ENCODE measurements around the gene FAM81A. TPM values are rescaled to one million over a fixed set of nuclear protein-coding genes. Genes with fewer than 3 reads are reported as not detected.

The FAM81A gene
- total RNA-seq, 1 donor from 2014 or later = 0.34 TPM

DNA sequence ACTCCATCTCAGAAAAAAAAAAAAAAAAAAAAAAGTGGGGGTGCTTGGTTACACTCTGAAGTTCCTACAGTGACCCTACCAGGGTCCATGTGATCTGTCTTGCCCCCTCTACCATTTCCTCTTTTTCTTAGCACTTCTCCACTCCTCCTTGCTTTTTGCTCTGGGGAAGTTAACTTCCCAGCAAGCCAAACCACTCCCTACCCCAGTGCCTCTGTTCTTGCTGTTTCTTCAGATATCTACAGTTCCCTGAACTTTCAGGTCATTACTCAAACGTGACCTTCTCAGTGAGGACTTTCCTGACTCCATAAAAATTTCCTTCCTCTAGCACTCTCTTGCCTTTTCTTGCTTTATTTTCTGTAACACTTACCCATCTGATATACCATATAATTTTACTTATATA is 112.5 kb downstream of the FAM81A start:
- no peaks in the 10 kb centered on the region for H3K36me3 Mint-ChIP-seq (ENCODE audit: insufficient read depth)
- no peak overlapping the region for H3K4me3 Mint-ChIP-seq (ENCODE audit: low read depth)
- H3K27me3 Mint-ChIP-seq = no peaks in the 10 kb centered on the region
- peaks cover 6% of the 10 kb centered on the region for H3K9me3 Mint-ChIP-seq (ENCODE audit: low read depth)
- TF ChIP-seq CTCF (IDR thresholded peaks at IDR 0.05; ENCODE audit: unreplicated experiment) = no peak
- DNase-seq (ENCODE audit: low spot score, unreplicated experiment) = no peak
- peaks cover 36% of the 10 kb centered on the region for H3K4me1 Mint-ChIP-seq (ENCODE audit: low read depth)
- no peak overlapping the region for H3K27ac Mint-ChIP-seq

DNA sequence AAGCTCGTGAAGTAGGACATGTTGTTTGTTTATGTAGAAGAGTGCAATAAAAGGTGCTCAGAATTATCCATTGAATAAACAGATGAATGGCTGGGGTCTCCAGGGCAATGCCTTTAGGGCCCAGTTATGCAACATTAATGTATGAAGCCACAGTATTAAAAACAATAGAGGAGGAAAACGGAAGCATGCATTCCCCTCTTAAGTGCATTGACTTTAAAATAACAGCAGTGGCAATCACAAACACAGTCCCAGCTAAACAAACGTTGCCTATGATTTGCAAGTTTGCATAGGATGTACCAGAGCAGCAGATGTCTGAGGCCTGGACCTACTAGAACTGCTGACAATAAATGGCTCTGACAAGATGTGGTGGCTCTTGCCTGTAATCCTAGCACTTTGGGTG is 113.0 kb downstream of the FAM81A start:
- H3K4me1 Mint-ChIP-seq (ENCODE audit: low read depth) = peaks cover 33% of the 10 kb centered on the region
- no peak overlapping the region for H3K27ac Mint-ChIP-seq

GRCh38 chr15:59553879-59554735 is 116.1 kb downstream of the FAM81A start:
- Mint-ChIP-seq H3K36me3 (ENCODE audit: insufficient read depth) (no peaks in the 10 kb centered on the region), H3K27me3 (no peaks in the 10 kb centered on the region), H3K27ac (peak overlapping the region; percentile 84), H3K9me3 (ENCODE audit: low read depth) (peaks cover 3% of the 10 kb centered on the region), H3K4me3 (ENCODE audit: low read depth) (no peak overlapping the region), H3K4me1 (ENCODE audit: low read depth) (peaks cover 29% of the 10 kb centered on the region)
- no peak for TF ChIP-seq CTCF (IDR thresholded peaks at IDR 0.05; ENCODE audit: unreplicated experiment)
- no peak for DNase-seq (ENCODE audit: low spot score, unreplicated experiment)

More for the DNA sequence above, 113.0 kb downstream of the FAM81A start:
- no peak for TF ChIP-seq CTCF (IDR thresholded peaks at IDR 0.05; ENCODE audit: unreplicated experiment)
- Mint-ChIP-seq H3K9me3 (ENCODE audit: low read depth) (peaks cover 6% of the 10 kb centered on the region), H3K36me3 (ENCODE audit: insufficient read depth) (no peaks in the 10 kb centered on the region), H3K27me3 (no peaks in the 10 kb centered on the region), H3K4me3 (ENCODE audit: low read depth) (no peak overlapping the region)
- no peak for DNase-seq (ENCODE audit: low spot score, unreplicated experiment)

- DNase-seq (ENCODE audit: low spot score, unreplicated experiment) = no peak
- H3K4me1 Mint-ChIP-seq (ENCODE audit: low read depth) = peaks cover 19% of the 10 kb centered on the region
- H3K9me3 Mint-ChIP-seq (ENCODE audit: low read depth) = peaks cover under 1% of the 10 kb centered on the region
- H3K36me3 Mint-ChIP-seq (ENCODE audit: insufficient read depth) = no peaks in the 10 kb centered on the region
- TF ChIP-seq CTCF (IDR thresholded peaks at IDR 0.05; ENCODE audit: unreplicated experiment) = no peak
- no peak overlapping the region for H3K4me3 Mint-ChIP-seq (ENCODE audit: low read depth)
- no peaks in the 10 kb centered on the region for H3K27me3 Mint-ChIP-seq
- no peak overlapping the region for H3K27ac Mint-ChIP-seq
Measured at GRCh38 chr15:59555696-59556095, 117.7 kb downstream of the FAM81A start.

- Mint-ChIP-seq H3K27me3 (no peaks in the 10 kb centered on the region), H3K9me3 (ENCODE audit: low read depth) (no peaks in the 10 kb centered on the region), H3K4me1 (ENCODE audit: low read depth) (peaks cover 14% of the 10 kb centered on the region), H3K4me3 (ENCODE audit: low read depth) (no peak overlapping the region), H3K36me3 (ENCODE audit: insufficient read depth) (no peaks in the 10 kb centered on the region), H3K27ac (no peak overlapping the region)
- DNase-seq (ENCODE audit: low spot score, unreplicated experiment) = no peak
- TF ChIP-seq CTCF (IDR thresholded peaks at IDR 0.05; ENCODE audit: unreplicated experiment) = no peak
Measured at GRCh38 chr15:59556380-59556779, 118.4 kb downstream of the FAM81A start.

Measured in progenitor cell of endocrine pancreas (in vitro differentiated cells).